Lower leg skin (tissue), 3 donors: ENCODE results near the gene AUTS2.

Experiments
- POLR2A ChIP-seq, 2 donors: fragments of 450-650 bp; IDR thresholded peaks; one replicate each; pipeline ENCODE4 v1.6.1; 2016 to 2017; ENCODE audit warnings: antibody characterized with exemption in 2 of 2, mild to moderate bottlenecking in 1 of 2, moderate library complexity in 1 of 2
- TF ChIP-seq, protein P1 (sequence below), 3 donors: fragments of 450-650 bp; IDR thresholded peaks; one replicate each; pipeline ENCODE4 v1.5.1; 2016; ENCODE audit warnings: antibody characterized with exemption in 3 of 3, mild to moderate bottlenecking in 3 of 3, moderate library complexity in 2 of 3

DNA sequence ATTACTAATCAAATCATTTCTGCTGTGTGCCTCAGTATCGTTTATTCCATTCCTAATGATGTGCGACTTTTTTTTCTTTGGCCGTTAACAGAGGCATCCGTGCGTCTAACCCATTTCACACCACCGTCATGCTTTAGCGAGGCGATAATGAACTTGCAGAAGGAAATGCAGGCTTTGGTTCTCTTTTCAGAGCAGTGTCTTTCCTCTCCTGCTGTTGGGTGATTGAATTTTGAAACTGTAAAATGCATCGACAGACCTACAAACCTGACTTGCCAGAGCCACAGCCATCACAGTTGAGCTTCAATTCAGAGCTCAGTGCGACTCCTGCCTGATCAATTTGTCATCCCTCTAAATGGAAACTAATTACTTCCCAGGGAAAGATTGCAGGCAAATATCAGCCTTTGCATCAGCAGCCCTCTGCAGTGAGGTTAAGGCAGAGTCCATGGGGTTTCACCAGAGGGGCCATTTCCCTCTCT lies 1047.6 kb downstream of the AUTS2 start:
- TF ChIP-seq, protein P1, sequence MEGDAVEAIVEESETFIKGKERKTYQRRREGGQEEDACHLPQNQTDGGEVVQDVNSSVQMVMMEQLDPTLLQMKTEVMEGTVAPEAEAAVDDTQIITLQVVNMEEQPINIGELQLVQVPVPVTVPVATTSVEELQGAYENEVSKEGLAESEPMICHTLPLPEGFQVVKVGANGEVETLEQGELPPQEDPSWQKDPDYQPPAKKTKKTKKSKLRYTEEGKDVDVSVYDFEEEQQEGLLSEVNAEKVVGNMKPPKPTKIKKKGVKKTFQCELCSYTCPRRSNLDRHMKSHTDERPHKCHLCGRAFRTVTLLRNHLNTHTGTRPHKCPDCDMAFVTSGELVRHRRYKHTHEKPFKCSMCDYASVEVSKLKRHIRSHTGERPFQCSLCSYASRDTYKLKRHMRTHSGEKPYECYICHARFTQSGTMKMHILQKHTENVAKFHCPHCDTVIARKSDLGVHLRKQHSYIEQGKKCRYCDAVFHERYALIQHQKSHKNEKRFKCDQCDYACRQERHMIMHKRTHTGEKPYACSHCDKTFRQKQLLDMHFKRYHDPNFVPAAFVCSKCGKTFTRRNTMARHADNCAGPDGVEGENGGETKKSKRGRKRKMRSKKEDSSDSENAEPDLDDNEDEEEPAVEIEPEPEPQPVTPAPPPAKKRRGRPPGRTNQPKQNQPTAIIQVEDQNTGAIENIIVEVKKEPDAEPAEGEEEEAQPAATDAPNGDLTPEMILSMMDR (IDR thresholded peaks at IDR 0.05), result no peak
- TF ChIP-seq POLR2A (IDR thresholded peaks at IDR 0.05), result no peak
